Activated naive CD8-positive, alpha-beta T cell treated with anti-CD3 and anti-CD28 coated beads, Interleukin-2, amount 10 ng/mL, durations not matched to agents 7 days and 5 days (primary cell): ENCODE data around the gene TSPAN16. TPM values are rescaled to one million over a fixed set of nuclear protein-coding genes. Genes with fewer than 3 reads are reported as not detected.

Source experiments
- ATAC-seq: fragments of 150-1000 bp; cut with Tn5 transposase; one replicate; pipeline ENCODE4 v1.10.0; 2021; ENCODE audit warnings: low read depth, moderate library complexity
- POLR2A ChIA-PET: fragments of 350-600 bp; sonication (Branson Sonifier 250); formaldehyde crosslinking; loops from one replicate; lab custom pipeline; 2021; ENCODE audit warnings: antibody characterized with exemption; lab: Charles Lee
- DNase-seq: peaks from one replicate; pipeline ENCODE4 v3.0.0; 2021
- H3K27ac Mint-ChIP-seq: one replicate; pipeline ENCODE4 v1.8.0; 2022; ENCODE audit warnings: mild to moderate bottlenecking, mixed read lengths
- H3K27me3 Mint-ChIP-seq: one replicate; pipeline ENCODE4 v1.8.0; 2022; ENCODE audit warnings: mild to moderate bottlenecking, moderate library complexity, mixed read lengths
- H3K36me3 Mint-ChIP-seq: one replicate; pipeline ENCODE4 v1.8.0; 2021; ENCODE audit warnings: mild to moderate bottlenecking, mixed read lengths
- H3K4me1 Mint-ChIP-seq: one replicate; pipeline ENCODE4 v1.8.0; 2021; ENCODE audit warnings: mixed read lengths
- H3K4me3 Mint-ChIP-seq: one replicate; pipeline ENCODE4 v1.8.0; 2022; ENCODE audit warnings: mild to moderate bottlenecking, moderate library complexity, mixed read lengths
- H3K9me3 Mint-ChIP-seq: one replicate; pipeline ENCODE4 v1.8.0; 2021; ENCODE audit warnings: mixed read lengths
- total RNA-seq, 2 experiments: library from RNA; stranded (reverse); gene quantifications; one replicate each; pipeline ENCODE4 v1.2.3, GENCODE V29; 2021

The TSPAN16 gene
- total RNA-seq, 2 experiments from 2014 or later, result not detected

GRCh38 chr19:11261971-11262839, 33.8 kb upstream of the TSPAN16 start, which contains the start of gene DOCK6:
TSS of gene DOCK6 (minus strand) at chr19:11262524. CDS start at chr19:11262440, 84 bp downstream.
- peaks cover 56% of the 10 kb centered on the region for H3K27me3 Mint-ChIP-seq
- ATAC-seq, result peak; percentile 62

GRCh38 chr19:11263726-11264125, 32.2 kb upstream of the TSPAN16 start:
- Mint-ChIP-seq H3K27ac (no peak overlapping the region), H3K4me1 (peaks cover 2% of the 10 kb centered on the region), H3K9me3 (no peaks in the 10 kb centered on the region), H3K4me3 (no peak overlapping the region), H3K27me3 (peaks cover 69% of the 10 kb centered on the region), H3K36me3 (no peaks in the 10 kb centered on the region)
- POLR2A ChIA-PET, result interaction anchor here (0.7 kb wide), 1 partner anchor 11 kb away, joined by 3 read pairs; no protein-coding TSS in a partner anchor
- no peak for DNase-seq
- no peak for ATAC-seq

More at GRCh38 chr19:11261971-11262839, 33.8 kb upstream of the TSPAN16 start, which contains the start of gene DOCK6:
- Mint-ChIP-seq H3K4me3 (peak within 1 kb of the TSS; percentile 69), H3K36me3 (no peaks in the 10 kb centered on the region), H3K9me3 (no peaks in the 10 kb centered on the region), H3K27ac (no peak within 1 kb of the TSS), H3K4me1 (peaks cover 1% of the 10 kb centered on the region)
- DNase-seq, result peak; percentile 51
- POLR2A ChIA-PET, result no interaction called here

- Mint-ChIP-seq H3K9me3 (no peaks in the 10 kb centered on the region), H3K4me3 (no peak overlapping the region), H3K36me3 (no peaks in the 10 kb centered on the region), H3K27me3 (peaks cover 75% of the 10 kb centered on the region), H3K27ac (no peak overlapping the region), H3K4me1 (peaks cover 6% of the 10 kb centered on the region)
- DNase-seq, result no peak
- ATAC-seq, result no peak
- POLR2A ChIA-PET, result no interaction called here
These were observed 31.3 kb upstream of the TSPAN16 start for GRCh38 chr19:11264452-11265176.

- peaks cover 6% of the 10 kb centered on the region for H3K4me1 Mint-ChIP-seq
These were observed 30.7 kb upstream of the TSPAN16 start for GRCh38 chr19:11265177-11265784.

GRCh38 chr19:11265785-11266236, 30.1 kb upstream of the TSPAN16 start:
- peaks cover 6% of the 10 kb centered on the region for H3K4me1 Mint-ChIP-seq
- no peak overlapping the region for H3K4me3 Mint-ChIP-seq
- H3K9me3 Mint-ChIP-seq, result no peaks in the 10 kb centered on the region
- DNase-seq (no peak), ATAC-seq (no peak)
- POLR2A ChIA-PET, result no interaction called here
- H3K36me3 Mint-ChIP-seq, result no peaks in the 10 kb centered on the region
- H3K27me3 Mint-ChIP-seq, result peaks cover 70% of the 10 kb centered on the region
- H3K27ac Mint-ChIP-seq, result no peak overlapping the region

More at GRCh38 chr19:11265177-11265784, 30.7 kb upstream of the TSPAN16 start:
- POLR2A ChIA-PET, result no interaction called here
- no peaks in the 10 kb centered on the region for H3K36me3 Mint-ChIP-seq
- no peak overlapping the region for H3K27ac Mint-ChIP-seq
- DNase-seq, result no peak
- no peak for ATAC-seq
- peaks cover 73% of the 10 kb centered on the region for H3K27me3 Mint-ChIP-seq
- H3K4me3 Mint-ChIP-seq, result no peak overlapping the region
- no peaks in the 10 kb centered on the region for H3K9me3 Mint-ChIP-seq

GRCh38 chr19:11267316-11268085, 28.5 kb upstream of the TSPAN16 start:
- H3K27ac Mint-ChIP-seq, result no peak overlapping the region
- H3K27me3 Mint-ChIP-seq, result peaks cover 65% of the 10 kb centered on the region
- no peak for DNase-seq
- H3K4me3 Mint-ChIP-seq, result no peak overlapping the region
- POLR2A ChIA-PET, result interaction anchor here (1.1 kb wide), 1 partner anchor 14 kb away, joined by 3 read pairs; no protein-coding TSS in a partner anchor
- no peaks in the 10 kb centered on the region for H3K36me3 Mint-ChIP-seq
- H3K4me1 Mint-ChIP-seq, result peaks cover 5% of the 10 kb centered on the region
- no peak for ATAC-seq
- H3K9me3 Mint-ChIP-seq, result no peaks in the 10 kb centered on the region

- Mint-ChIP-seq H3K4me3 (no peak overlapping the region), H3K27me3 (peaks cover 65% of the 10 kb centered on the region), H3K4me1 (peaks cover 5% of the 10 kb centered on the region), H3K9me3 (no peaks in the 10 kb centered on the region), H3K27ac (no peak overlapping the region), H3K36me3 (no peaks in the 10 kb centered on the region)
- DNase-seq (no peak), ATAC-seq (no peak)
- POLR2A ChIA-PET, result interaction anchor here (0.6 kb wide), 1 partner anchor 11 kb away, joined by 3 read pairs; no protein-coding TSS in a partner anchor
These were observed 27.1 kb upstream of the TSPAN16 start for GRCh38 chr19:11268783-11269267.

GRCh38 chr19:11269408-11269807, 26.6 kb upstream of the TSPAN16 start:
- POLR2A ChIA-PET, result interaction anchor here (0.6 kb wide), 1 partner anchor 12 kb away, joined by 3 read pairs; no protein-coding TSS in a partner anchor
- H3K4me3 Mint-ChIP-seq, result no peak overlapping the region

GRCh38 chr19:11273296-11273695, 22.7 kb upstream of the TSPAN16 start:
- H3K4me1 Mint-ChIP-seq, result peaks cover 5% of the 10 kb centered on the region
- POLR2A ChIA-PET, result interaction anchor here (0.6 kb wide), 1 partner anchor 248 kb away, joined by 4 read pairs; no protein-coding TSS in a partner anchor
- ATAC-seq (no peak), DNase-seq (no peak)
- peaks cover 2% of the 10 kb centered on the region for H3K9me3 Mint-ChIP-seq
- H3K4me3 Mint-ChIP-seq, result no peak overlapping the region
- H3K36me3 Mint-ChIP-seq, result no peaks in the 10 kb centered on the region
- H3K27me3 Mint-ChIP-seq, result peaks cover 62% of the 10 kb centered on the region
- no peak overlapping the region for H3K27ac Mint-ChIP-seq

More at GRCh38 chr19:11269408-11269807, 26.6 kb upstream of the TSPAN16 start:
- DNase-seq (no peak), ATAC-seq (no peak)
- Mint-ChIP-seq H3K27ac (no peak overlapping the region), H3K36me3 (no peaks in the 10 kb centered on the region), H3K4me1 (peaks cover 5% of the 10 kb centered on the region), H3K9me3 (no peaks in the 10 kb centered on the region), H3K27me3 (peaks cover 64% of the 10 kb centered on the region)

- H3K36me3 Mint-ChIP-seq, result no peaks in the 10 kb centered on the region
- H3K27me3 Mint-ChIP-seq, result peaks cover 60% of the 10 kb centered on the region
- POLR2A ChIA-PET, result interaction anchor here (0.5 to 0.6 kb wide), 2 partner anchors 10 to 247 kb away, joined by 3 to 4 read pairs; no protein-coding TSS in a partner anchor
- H3K27ac Mint-ChIP-seq, result no peak overlapping the region
- ATAC-seq (no peak), DNase-seq (no peak)
- H3K9me3 Mint-ChIP-seq, result peaks cover 2% of the 10 kb centered on the region
- no peak overlapping the region for H3K4me3 Mint-ChIP-seq
- H3K4me1 Mint-ChIP-seq, result peaks cover 2% of the 10 kb centered on the region
These were observed 22.0 kb upstream of the TSPAN16 start for GRCh38 chr19:11273989-11274388.

- Mint-ChIP-seq H3K36me3 (no peaks in the 10 kb centered on the region), H3K4me3 (no peak overlapping the region), H3K4me1 (peaks cover 4% of the 10 kb centered on the region), H3K27ac (no peak overlapping the region), H3K27me3 (peaks cover 57% of the 10 kb centered on the region), H3K9me3 (peaks cover 2% of the 10 kb centered on the region)
- DNase-seq (no peak), ATAC-seq (no peak)
- POLR2A ChIA-PET, result interaction anchor here (0.5 kb wide), 1 partner anchor 11 kb away, joined by 3 read pairs; no protein-coding TSS in a partner anchor
These were observed 21.4 kb upstream of the TSPAN16 start for GRCh38 chr19:11274533-11275086.

GRCh38 chr19:11278670-11279069, 17.3 kb upstream of the TSPAN16 start:
- DNase-seq (no peak), ATAC-seq (no peak)
- H3K4me3 Mint-ChIP-seq, result no peak overlapping the region
- H3K36me3 Mint-ChIP-seq, result no peaks in the 10 kb centered on the region
- H3K4me1 Mint-ChIP-seq, result peaks cover 13% of the 10 kb centered on the region
- H3K27ac Mint-ChIP-seq, result no peak overlapping the region
- peaks cover 2% of the 10 kb centered on the region for H3K9me3 Mint-ChIP-seq
- peaks cover 67% of the 10 kb centered on the region for H3K27me3 Mint-ChIP-seq
- POLR2A ChIA-PET, result interaction anchor here (0.6 to 1.2 kb wide), 4 partner anchors 95 to 1594 kb away, joined by 3 to 5 read pairs (median 4); partner anchors contain the start of gene ELOF1
